GM12864 (cell line): ENCODE results near the gene TRMT10A.

ENCODE experiments used
- DNase-seq: peaks from one replicate; pipeline ENCODE4 v3.0.0-alpha.2; 2011; ENCODE audit warnings: low read depth
- H3K4me3 ChIP-seq: 2 replicates; pipeline ENCODE4 v1.5.1; 2011; ENCODE audit warnings: mild to moderate bottlenecking, low read depth, low read length, control low read depth
- TF ChIP-seq, protein P1 (sequence below): IDR thresholded peaks from 2 replicates; pipeline ENCODE4 v1.5.1; 2011; ENCODE audit warnings: low read depth, mild to moderate bottlenecking, moderate library complexity, low read length, control low read depth, inconsistent platforms; ENCODE audit errors: missing control alignments

TRMT10A gene

GRCh38 chr4:99585516-99585915 lies 21.7 kb upstream of the TRMT10A start:
- TF ChIP-seq, protein P1, sequence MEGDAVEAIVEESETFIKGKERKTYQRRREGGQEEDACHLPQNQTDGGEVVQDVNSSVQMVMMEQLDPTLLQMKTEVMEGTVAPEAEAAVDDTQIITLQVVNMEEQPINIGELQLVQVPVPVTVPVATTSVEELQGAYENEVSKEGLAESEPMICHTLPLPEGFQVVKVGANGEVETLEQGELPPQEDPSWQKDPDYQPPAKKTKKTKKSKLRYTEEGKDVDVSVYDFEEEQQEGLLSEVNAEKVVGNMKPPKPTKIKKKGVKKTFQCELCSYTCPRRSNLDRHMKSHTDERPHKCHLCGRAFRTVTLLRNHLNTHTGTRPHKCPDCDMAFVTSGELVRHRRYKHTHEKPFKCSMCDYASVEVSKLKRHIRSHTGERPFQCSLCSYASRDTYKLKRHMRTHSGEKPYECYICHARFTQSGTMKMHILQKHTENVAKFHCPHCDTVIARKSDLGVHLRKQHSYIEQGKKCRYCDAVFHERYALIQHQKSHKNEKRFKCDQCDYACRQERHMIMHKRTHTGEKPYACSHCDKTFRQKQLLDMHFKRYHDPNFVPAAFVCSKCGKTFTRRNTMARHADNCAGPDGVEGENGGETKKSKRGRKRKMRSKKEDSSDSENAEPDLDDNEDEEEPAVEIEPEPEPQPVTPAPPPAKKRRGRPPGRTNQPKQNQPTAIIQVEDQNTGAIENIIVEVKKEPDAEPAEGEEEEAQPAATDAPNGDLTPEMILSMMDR, result no peak
- no peak for DNase-seq
- no peak overlapping the region for H3K4me3 ChIP-seq

GRCh38 chr4:99578714-99579113 lies 14.9 kb upstream of the TRMT10A start:
- DNase-seq, result no peak
- H3K4me3 ChIP-seq, result no peak overlapping the region
- TF ChIP-seq, protein P1, result no peak

- TF ChIP-seq, protein P1, result no peak
- no peak for DNase-seq
- no peak within 1 kb of the TSS for H3K4me3 ChIP-seq
Observed at GRCh38 chr4:99574530-99575324, 10.9 kb upstream of the TRMT10A start, which contains the start of gene MTTP. Gene MTTP, plus strand, starts transcription at chr4:99574824. Its CDS starts 86 bp downstream, at chr4:99574910.

GRCh38 chr4:99573735-99574368 lies 10.0 kb upstream of the TRMT10A start:
- DNase-seq, result no peak
- H3K4me3 ChIP-seq, result no peak overlapping the region
- TF ChIP-seq, protein P1, result no peak

DNA sequence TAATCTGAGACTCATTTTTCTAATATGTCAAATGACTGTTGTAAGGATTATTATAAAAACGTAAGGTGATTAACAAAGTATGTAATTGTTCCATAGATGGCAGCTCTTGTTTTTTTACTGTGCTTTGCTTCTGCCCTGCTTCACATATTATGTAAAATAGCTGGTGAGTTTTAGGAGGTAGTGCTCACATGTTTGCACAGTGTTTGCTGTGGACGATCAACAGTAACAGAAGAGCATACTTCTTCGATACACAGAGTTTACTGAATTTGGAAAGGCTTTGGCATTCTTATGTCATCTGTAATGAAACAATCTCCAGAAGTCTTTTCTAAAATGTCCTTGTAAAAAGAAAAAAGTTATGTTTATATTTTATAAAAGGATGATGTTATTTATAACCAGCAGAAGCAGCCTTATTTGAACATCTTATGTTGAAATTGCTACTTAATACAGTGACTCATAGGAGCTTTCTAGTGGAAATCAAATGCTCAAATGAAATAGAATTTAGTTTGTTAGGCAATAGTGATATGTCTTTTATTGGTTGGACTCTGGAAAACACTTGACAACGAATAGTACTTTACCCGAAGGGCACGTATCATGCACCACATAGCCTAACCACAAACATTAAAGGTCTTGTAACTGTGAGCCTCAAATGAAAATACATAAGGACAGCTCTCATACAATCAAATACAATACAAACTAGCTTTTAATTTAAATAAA lies 8.8 kb upstream of the TRMT10A start:
- TF ChIP-seq, protein P1, result no peak
- DNase-seq, result no peak
- H3K4me3 ChIP-seq, result no peak overlapping the region

GRCh38 chr4:99571883-99572282 lies 8.0 kb upstream of the TRMT10A start:
- TF ChIP-seq, protein P1, result no peak
- no peak overlapping the region for H3K4me3 ChIP-seq
- DNase-seq, result no peak
